GM21528 (cell line): ENCODE data around the gene OMD.

Experiments
- ATAC-seq: cut with Tn5 transposase; IDR thresholded peaks from one replicate; pipeline ENCODE4 v1.9.1; 2021; ENCODE audit warnings: mild to moderate bottlenecking, moderate library complexity; ENCODE audit not compliant: unreplicated experiment, low FRiP score

OMD gene

GRCh38 chr9:92377876-92378275 is 46.4 kb downstream of the OMD start:
- no peak for ATAC-seq

GRCh38 chr9:92373167-92373566 is 51.1 kb downstream of the OMD start:
- ATAC-seq, result no peak

- no peak for ATAC-seq
These were observed 55.2 kb downstream of the OMD start for GRCh38 chr9:92369075-92369474.
